NCI-H460 (cell line): Measurements from ENCODE around the gene FBXO38. TPM values are rescaled to one million over a fixed set of nuclear protein-coding genes. Genes with fewer than 3 reads are reported as not detected.

Source experiments
- DNase-seq: peaks from one replicate; pipeline ENCODE4 v3.0.0-alpha.2; 2016; ENCODE audit warnings: low read depth; ENCODE audit errors: extremely low read depth
- total RNA-seq: library from RNA; depleted of rRNA; stranded (reverse); fragments of >200 nt; shearing (Covaris generic); gene quantifications from 2 replicates; pipeline ENCODE4 v1.2.3, GENCODE V29; 2014

FBXO38 gene
- total RNA-seq, 1 experiment from 2014 or later, result 49.0 TPM

- no peak for DNase-seq
Measured at GRCh38 chr5:148381906-148382305, 1.9 kb upstream of the FBXO38 start.

- DNase-seq, result no peak
Measured at GRCh38 chr5:148382961-148383360, 797 bp upstream of the FBXO38 start.

DNA sequence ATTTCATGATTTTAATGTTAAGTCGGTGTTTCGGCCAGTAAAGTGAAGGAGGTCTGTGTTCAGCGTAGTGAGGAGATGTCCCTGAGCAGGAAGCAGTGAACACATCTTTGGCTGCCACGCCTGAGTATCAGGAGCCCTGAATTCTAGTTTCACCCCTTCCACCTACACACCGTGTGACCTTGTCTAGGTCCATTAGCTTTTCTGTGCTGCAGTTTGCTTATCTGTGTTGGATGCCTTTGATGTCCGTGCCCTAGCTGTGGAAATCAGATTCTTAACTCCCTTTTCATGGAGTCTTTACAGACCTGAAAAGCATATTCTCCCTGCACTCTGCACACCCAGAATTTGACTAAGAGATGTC lies 601 bp downstream of the FBXO38 start:
- no peak for DNase-seq

DNA sequence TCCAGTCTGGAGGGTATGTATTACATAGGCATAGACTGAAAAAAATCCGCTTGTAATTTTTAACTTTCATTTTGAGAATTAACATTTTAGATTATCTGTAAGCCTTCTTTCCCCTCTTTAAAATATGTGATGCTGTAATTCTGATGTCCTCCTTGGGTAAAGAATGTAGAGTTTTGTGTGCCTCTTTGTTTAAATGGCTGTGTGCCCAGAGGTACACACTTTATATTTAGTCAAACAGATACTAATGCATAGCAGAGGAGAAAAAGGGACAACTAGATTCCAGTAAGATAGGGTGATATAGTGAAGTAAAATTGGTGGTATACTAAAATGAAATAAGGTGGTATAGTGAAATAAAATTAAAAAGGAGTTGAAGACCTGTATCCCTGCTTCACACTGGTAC lies 1.3 kb downstream of the FBXO38 start:
- no peak for DNase-seq

DNA sequence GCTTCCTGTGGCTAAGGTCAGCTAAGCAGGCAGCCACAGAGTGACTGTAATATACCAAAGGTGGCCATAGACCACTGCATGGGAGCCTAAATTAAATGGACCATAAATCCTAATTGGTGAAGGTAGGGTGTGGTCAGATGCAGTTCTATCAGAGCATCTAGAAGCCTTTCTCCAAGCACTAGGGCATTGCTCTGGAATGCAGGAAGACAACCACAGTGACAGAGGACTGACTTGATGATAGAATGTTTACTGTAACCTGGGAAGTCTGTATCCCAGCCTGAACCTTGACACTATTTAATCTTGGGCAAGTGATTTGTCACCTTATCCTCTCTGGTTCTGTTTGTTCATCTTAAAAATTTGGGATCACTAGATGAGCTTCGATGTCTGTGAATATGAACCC lies 2.3 kb downstream of the FBXO38 start:
- DNase-seq, result no peak

GRCh38 chr5:148387325-148387724 lies 3.6 kb downstream of the FBXO38 start:
- no peak for DNase-seq

DNA sequence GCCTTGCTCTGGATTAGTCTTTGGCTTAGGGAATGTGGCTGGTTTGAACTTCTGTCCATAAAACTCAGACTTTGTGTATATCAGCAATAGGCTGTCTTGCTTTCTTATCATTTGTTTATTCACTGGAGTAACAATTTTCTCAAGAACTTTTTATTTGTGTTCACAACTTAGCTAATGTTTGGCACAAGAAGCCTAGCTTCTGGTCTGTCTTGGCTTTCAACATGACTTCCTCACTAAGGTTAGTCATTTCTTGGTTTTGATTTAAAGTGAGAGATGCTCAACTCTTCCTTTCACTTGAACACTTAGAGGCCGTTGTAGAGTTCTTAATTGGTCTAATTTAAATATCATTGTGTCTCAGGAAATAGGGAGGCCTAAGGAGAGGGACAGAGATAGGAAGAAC lies 4.9 kb downstream of the FBXO38 start:
- no peak for DNase-seq

DNA sequence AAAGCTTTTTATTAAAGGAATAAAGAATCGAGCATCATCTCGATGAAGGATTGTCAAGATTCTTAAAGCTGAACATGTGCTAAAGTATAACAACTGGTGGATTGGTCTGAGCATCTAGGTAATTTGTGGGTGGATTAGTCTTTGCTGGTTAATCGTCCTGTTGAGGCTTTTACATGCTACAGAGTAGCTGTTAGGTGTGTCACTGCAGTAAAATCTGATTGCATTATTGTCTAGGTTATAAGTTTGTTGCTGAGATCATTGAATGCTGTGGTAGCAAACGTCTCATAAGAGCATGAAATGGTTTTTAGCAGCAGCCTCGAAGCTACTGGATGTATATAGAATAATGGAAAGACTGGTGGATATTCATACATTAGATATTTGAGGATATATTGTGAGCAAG lies 7.2 kb downstream of the FBXO38 start:
- DNase-seq, result no peak

- no peak for DNase-seq
Measured at GRCh38 chr5:148391422-148391821, 7.7 kb downstream of the FBXO38 start.

DNA sequence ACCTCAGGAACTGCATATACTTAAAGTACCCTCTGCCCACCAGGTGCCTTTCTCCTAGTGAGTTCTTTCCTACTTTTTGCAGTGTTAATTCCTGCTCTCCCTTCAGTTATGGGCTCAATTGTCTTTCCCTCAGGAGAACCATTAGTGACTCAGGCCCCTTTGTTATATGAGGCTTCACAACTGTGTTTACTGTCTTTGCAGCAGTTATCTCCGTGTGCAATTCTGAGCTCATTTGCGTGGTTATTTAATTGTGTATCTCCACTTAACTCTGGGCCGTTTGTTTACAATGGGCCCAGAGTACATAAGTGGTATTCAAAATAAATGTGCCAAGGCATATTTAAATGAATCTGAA lies 9.6 kb downstream of the FBXO38 start:
- DNase-seq, result no peak

- DNase-seq, result no peak
Measured at GRCh38 chr5:148394587-148395019, 10.8 kb downstream of the FBXO38 start.

- DNase-seq, result no peak
Measured at GRCh38 chr5:148395031-148395430, 11.3 kb downstream of the FBXO38 start.

DNA sequence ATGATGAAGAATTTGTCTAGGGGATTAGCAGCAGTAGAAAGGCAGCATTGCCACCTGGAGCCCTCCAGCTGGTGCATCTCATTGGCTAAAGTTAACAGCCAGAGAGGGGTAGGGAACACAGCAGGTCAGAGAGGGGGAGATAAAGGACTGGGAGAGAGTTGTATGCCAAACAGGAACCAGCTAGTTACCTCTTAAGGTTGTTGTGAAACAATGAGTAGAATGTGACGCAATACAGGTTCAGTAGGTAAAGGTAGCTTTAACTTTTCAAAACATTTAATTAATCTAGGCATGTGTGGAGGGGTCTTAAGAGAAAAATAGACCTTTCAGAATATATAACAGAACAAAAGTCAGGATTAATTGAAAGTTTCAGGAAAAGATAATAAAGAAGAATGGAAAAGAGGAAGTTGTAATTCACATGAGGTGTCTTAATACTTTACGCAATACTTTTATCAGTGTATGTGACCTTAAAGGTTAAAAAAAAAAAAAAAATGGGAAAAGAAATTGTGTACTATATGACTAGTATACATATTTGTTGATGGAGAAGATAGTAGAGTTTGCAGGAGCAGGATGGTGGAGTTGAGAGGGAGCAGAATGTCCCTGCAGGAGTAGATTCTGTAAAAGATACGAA lies 14.3 kb downstream of the FBXO38 start:
- no peak for DNase-seq

DNA sequence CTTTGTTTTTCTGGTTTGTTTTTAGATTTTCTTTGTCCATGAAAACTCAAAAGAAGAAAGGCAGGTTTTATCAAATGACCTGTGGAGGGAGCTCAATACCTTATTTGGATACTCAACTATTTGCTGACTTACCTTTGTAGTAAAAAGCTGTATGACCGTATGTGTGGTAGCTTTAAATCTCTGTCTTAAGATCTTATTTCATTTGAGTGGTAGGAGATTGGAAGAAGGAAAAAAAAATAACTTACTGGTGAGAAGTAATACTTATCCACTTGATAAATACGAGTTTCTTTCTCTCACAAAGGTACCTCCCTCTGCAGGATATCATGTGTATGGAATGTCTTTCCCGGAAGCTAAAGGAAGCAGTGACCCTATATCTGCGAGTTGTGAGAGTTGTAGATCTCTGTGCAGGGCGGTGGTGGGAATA lies 15.0 kb downstream of the FBXO38 start:
- no peak for DNase-seq

DNA sequence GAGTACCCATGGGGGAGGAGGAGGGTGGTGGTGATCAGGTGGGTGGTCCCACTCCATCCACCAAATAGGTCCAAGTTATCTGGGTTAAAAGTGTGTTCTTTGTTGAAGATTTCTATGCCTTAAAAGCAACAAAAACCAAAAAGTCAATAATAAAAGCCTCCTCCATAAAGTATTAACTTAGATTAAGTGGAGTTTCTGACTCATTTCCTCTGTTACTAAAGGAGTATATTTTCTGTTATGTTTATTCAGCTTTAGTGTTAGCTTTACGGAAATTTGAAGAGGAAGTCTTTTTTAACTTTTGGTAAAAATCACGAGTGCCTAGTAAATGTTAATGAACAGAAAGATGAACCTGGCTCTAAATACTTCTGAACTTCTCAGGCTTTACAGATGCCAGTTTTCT lies 17.8 kb downstream of the FBXO38 start:
- no peak for DNase-seq

- DNase-seq, result no peak
Measured at GRCh38 chr5:148403344-148403743, 19.6 kb downstream of the FBXO38 start.

- no peak for DNase-seq
Measured at GRCh38 chr5:148406406-148406805, 22.6 kb downstream of the FBXO38 start.

DNA sequence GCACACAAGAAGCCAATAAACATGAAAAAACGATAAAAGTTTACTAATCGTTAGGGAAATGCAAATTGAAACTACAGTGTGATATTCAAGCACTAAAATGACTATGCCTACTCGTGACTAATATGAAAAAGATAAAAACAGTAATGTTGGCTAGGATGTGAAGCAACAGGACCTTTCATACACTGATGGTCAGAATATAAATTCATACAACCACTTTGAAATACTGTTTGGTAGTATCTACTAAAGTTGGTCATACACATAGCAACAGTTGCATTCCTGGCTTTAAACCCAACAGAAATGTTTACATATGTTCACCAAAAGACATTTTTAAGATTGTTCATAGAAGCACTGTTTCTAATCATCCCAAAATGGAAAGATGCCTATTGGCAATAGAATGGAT lies 24.3 kb downstream of the FBXO38 start:
- DNase-seq, result no peak

DNA sequence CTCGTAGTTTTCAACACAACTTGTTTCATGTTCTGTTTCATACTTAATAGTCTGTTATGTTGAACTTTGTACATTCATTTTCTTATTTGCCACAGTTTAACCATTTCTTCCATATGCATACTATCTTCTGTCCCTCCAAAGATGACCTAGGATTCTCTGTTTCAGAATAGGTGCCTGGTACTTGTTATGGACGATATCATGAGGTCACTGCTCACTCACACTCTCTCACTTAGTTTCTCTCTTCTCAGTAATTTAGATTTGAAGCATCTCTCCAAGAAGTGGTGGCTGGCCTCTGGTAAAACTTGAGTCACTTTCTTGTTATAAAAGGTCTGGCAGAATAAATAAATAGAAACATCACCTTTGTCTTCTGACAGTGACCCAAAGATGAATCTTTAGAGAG lies 28.4 kb downstream of the FBXO38 start:
- DNase-seq, result no peak

DNA sequence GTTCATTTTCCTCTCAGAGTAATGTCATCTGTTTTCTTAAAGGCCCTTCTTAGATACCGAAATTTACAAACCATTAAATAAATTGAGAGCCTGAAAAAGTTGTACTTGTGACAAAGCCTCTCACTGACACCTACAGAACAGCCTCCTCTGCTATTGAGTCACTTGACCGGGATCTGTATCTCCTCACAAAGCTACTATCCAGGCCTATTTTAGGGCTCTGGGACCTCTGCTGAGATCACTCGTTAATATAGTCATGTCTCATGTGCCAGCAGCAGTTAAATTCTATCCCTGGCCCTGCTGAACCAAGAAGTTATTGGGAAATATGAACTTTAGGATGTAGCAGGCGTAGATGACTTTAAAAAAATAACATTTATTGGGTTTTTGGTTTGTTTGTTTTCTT lies 31.1 kb downstream of the FBXO38 start:
- DNase-seq, result no peak

DNA sequence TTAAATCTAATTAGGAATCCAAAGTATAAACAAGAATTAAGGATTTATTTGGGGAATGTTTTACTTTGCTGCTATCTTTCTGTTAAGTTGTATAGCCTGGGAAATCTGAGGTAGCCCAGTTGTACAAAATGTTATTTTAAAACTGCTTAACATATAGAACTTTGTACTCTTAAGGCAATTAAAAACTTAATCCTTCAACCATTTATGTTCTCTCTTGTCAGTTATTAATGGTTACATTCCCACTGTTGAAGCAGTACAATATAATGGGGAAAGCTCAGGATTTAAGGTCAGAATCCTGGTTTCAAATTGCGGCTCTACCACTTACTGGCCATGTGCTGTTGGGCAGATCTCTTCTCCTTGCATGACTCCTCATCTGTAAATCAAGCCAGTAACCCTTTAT lies 32.7 kb downstream of the FBXO38 start:
- no peak for DNase-seq

DNA sequence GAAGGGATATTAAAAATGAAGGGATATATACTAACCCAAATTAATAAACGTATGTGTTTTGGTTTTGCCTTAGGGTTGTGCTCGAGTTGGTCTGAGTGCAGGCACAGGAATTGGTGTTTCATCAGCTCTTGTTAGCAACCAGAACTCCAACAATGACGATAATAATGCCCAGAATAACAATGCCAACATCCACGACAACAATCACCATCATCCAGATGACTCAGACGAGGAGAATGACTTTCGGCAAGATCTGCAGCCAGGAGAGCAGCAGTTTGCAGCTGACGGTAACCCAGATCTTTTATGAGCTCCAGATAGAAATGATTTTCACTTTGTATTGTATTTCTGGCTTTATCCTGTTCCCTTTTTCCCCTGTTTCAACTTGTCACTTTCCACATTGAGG lies 33.2 kb downstream of the FBXO38 start:
- DNase-seq, result no peak

GRCh38 chr5:148418511-148418910 lies 34.8 kb downstream of the FBXO38 start:
- DNase-seq, result no peak
